Brain pericyte (primary cell): ENCODE measurements around the gene ASCC1.
A peak's percentile ranks its signal among the peaks of the same experiment; 100 is the strongest.
"Not testable (repeated sequence)": the region's sequence is repeated elsewhere in the genome, so short reads cannot be mapped to it uniquely, and the experiment has no call there.

ENCODE experiments used
- DNase-seq: peaks from one replicate; pipeline ENCODE4 v3.0.0-alpha.2; 2012; ENCODE audit warnings: low read depth, low spot score

The ASCC1 gene

DNA sequence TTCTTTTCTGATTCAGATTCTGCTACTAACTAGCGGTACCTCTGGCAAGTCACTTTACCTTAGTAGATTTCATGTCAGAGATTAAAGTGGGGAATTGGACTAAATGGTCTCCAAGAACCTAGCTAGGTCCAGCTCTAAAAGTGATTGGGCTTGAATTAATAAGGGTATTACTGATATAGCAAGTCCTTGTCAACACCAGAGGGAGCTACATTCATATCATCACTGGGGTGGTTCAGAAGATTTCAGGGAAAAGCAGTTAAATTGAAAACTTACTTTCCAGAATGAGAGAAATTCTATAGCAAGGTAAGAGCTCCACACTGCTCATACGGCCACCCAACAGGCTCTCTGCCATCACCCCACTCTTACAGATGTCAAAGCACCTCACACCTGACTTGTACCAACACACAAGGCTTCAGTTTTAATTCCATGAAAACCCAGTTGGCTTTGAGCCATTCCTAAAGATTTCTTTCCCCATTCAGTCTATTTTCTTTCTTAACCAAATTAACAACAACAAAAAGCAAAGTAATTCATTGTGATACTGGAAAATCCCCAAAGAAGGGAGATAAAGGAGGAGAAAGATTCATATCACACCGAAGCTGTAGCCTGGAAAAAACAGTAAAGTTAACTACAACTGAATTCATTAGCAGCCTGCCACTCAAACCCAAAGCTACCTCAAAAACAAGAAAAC, 89.7 kb downstream of the ASCC1 start:
- DNase-seq, result peak; percentile 26

DNA sequence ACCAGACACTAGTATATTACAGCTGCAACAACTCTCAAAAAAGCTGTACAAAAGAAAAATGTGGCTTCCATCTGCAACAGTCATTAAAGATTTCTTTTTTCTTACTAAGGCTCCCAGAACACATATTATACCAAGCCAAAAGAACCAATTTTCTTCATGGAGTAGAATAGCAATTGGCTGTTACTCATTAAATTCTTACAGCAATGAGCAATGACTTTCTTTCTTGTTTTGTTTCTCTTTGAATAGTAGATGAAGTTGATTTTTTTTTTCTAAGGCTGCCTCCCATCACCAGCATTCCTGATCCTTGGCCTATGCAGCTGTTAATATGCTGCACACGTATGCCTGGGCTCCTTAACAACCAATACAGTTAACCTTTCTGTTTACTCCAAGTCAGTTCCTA, 91.1 kb downstream of the ASCC1 start:
- DNase-seq, result no peak

GRCh38 chr10:72124381-72124780, 91.7 kb downstream of the ASCC1 start:
- DNase-seq, result no peak

DNA sequence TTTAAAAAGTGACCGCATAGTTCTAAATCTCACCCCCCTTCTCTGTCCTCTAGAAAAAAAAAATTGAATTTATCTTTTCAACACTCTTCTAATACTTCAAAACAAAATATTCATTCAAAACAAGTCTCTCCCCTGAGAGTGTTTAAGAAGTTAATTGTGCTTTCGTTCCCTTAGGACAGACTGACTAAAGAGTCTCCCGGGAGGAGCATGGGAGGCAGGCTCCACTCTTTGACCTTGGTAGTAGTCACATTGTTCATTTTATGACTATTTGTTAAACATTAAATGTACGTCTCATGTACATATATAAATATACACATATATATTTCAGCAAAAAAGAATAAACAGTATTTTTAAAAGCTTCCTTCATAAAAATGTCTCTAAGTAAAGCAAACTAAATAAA, 92.5 kb downstream of the ASCC1 start:
- DNase-seq, result no peak

DNA sequence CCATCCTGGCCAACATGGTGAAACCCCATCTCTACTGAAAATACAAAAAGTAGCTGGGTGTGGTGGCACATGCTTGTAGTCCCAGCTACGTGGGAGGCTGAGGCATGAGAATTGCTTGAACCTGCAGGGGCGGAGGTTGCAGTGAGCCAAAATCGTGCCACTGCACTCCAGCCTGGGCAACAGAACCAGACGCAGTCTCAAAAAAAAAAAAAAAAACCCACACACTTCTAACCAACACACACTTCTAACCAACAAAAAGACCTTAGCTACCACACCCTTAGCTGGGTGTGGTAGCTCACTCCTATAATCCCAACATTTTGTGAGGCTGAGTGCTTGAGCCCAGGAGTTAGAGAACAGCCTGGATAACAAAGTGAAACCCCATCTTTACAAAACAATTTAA, 93.9 kb downstream of the ASCC1 start:
- DNase-seq, result no peak

DNA sequence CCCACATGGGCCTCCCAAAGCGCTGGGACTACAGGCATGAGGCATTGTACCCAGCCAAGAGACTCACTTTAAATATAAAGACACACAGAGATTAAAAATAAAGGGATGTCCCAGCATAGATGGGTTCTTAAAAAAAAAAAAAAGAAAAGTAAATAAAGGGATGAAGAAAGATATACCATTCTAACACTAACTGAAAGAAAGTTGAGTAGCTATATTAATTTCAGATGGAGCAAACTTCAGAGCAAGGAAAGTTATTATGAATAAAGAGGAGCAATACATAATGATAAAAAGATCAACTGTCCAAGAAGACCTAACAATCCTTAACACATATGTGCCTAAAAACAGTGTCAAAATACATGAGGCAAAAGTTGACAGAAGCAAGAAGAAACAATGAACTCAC, 94.7 kb downstream of the ASCC1 start:
- no peak for DNase-seq

GRCh38 chr10:72116372-72116771, 99.7 kb downstream of the ASCC1 start:
- DNase-seq, result no peak

DNA sequence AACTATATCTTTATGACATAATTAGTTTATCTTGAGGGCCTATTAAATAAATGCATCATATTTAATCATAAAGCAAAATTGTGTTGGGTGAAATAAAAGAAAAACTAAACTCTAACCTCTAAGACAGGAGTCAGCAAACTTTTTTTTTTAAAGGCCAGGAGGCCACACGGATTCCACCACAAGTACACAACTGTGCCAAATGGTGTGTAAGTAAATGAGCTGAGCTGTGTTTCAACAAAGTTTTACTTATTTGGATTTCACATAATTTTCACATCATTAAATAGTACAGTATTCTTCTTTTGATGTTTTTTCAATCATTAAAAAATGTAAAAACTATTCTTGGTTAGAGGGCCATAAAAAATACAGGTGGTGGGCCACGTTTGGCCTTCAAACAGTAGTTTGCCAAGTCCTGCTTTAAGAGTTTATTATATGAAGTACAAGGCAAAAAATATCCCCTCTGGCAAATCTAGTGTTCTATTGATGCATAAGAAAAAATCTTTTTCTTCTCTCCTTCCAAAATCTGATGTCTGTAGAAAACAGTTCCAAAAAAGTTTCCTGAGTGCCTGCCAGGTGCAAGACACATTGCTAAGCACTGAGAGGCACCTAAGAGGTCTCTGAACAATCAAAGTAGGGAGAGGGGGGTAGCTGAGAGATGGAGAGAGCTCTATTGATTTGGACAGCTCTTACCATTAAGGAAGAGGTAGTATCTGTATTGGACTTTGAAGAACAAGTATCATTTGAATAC, 101.2 kb downstream of the ASCC1 start:
- DNase-seq, result no peak

DNA sequence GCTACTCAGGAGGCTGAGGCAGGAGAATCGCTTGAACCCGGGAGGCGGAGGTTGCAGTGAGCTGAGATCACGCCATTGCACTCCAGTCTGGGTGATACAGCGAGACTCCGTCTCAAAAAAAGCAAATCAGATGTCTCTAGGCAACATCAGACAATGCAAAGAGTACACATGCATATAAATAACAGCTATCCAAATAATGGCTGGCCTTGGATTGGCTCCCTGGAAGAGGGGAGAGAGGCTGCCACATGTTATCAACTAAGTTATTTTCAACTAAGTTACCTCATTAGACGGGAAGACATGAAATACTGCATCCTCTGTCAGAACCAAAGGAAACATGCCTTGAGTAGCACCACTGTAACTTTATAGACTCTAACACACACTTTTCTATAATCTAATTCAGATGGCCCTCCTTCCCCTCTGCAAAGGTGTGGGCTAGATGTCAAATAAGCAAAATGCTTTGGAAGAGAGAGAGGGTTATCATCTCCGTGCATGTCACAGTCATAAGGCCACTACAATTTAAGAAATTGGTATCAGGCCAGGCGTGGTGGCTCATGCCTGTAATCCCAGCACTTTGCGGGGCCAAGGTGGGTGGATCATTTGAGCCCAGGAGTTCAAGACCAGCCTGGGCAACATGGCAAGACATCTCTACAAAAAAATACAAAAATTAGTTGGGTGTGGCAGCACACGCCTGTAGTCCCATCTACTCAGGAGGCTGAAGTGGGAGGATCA, 105.2 kb downstream of the ASCC1 start:
- no peak for DNase-seq

GRCh38 chr10:72109636-72110157, 106.4 kb downstream of the ASCC1 start:
- no peak for DNase-seq

- DNase-seq, result no peak
These were observed 107.0 kb downstream of the ASCC1 start for GRCh38 chr10:72108830-72109635.

- DNase-seq, result not testable (repeated sequence)
These were observed 108.1 kb downstream of the ASCC1 start for GRCh38 chr10:72108004-72108370.

DNA sequence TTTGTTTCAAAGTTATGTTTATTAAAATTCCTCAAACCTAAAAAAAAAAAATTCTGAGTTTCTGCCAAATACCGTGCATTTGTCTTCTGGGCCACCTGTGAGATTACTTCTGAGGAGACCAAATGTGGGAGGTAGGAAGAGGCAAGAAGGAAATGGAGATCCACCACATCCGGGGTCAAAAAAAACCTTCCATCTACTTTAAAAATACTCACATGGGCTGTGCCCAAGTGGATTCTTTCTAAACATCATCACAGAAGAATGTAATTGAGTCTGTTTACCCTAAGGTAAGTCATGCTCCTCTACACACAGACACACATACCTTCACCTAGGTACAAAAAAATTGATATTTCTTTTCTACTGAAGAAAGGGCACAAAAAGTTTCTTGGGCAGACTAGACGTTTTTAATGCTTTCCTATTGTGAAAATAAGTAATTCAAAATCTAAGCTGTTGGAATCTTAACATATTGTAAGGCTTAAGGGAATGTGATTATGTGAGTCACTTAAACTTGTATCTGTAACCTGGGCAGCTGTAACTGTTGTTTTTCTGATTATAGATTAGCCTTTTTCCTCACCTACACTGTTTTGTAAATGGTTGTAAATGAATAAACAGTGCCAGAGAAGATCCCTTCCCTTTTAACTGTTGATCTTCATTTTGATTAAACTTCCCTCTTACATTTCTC, 108.6 kb downstream of the ASCC1 start:
- no peak for DNase-seq

GRCh38 chr10:72106896-72107295, 109.2 kb downstream of the ASCC1 start:
- no peak for DNase-seq

- no peak for DNase-seq
These were observed 109.8 kb downstream of the ASCC1 start for GRCh38 chr10:72106154-72106849.

GRCh38 chr10:72105710-72106109, 110.4 kb downstream of the ASCC1 start:
- DNase-seq, result no peak

GRCh38 chr10:72105098-72105475, 111.0 kb downstream of the ASCC1 start:
- DNase-seq, result no peak

DNA sequence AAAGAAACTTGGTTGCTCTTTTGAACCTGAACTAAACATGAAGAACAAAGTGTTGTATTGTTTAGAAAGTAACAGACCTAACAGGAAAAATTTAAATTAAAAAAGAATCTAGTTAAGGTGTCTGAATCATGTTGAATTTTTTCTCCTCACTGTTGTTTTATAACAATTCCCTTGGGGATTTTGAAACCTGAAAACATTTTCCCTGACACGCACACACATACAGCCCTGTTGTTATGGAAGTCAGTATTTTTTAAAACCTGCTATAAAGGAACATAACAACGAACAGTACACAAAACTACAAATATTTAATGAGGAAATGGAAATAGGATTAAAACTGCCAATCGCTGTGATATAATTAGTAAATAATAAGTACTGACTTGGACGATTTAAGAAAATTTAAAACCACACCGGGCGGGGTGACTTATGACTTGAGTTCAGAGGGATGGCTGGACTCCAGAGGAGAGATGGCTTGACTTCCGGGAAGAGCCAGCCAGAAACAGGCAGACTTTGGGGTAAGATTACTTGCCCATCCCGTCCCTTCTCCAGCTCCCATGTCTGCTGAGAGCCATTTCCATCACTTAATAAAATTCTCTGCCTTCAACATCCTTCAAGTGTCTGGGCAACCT, 111.5 kb downstream of the ASCC1 start:
- DNase-seq, result no peak

- DNase-seq, result no peak
These were observed 116.5 kb downstream of the ASCC1 start for GRCh38 chr10:72099600-72099921.
